ENCODE results near the gene PCDHB4. TPM values are rescaled to one million over a fixed set of nuclear protein-coding genes. Genes with fewer than 3 reads are reported as not detected.

PCDHB4 gene
- total RNA-seq, result not detected
- not detected for total RNA-seq (2013)

- H3K27ac Mint-ChIP-seq, result no peak within 1 kb of the TSS
- intact Hi-C loops (cut with micrococcal nuclease), result no loop called here
- peaks cover 8% of the 10 kb centered on the region for H3K36me3 Mint-ChIP-seq
- TF ChIP-seq CTCF (IDR thresholded peaks at IDR 0.05), result no peak
- 25% methylated on average over 15 of the region's 16 CpGs for WGBS (ENCODE audit: insufficient coverage)
- Histone ChIP-seq H3K27me3 (ENCODE audit: control insufficient read depth, insufficient read depth, low read length) (peaks cover 2% of the 10 kb centered on the region), H3K27ac (ENCODE audit: low read length) (no peak within 1 kb of the TSS), H3K36me3 (ENCODE audit: control insufficient read depth, insufficient read depth, low read length) (no peaks in the 10 kb centered on the region), H3K4me3 (ENCODE audit: low read length) (no peak within 1 kb of the TSS), H3K9me3 (ENCODE audit: control insufficient read depth, insufficient read depth, low read length) (peaks cover 4% of the 10 kb centered on the region), H3K4me1 (ENCODE audit: control insufficient read depth, insufficient read depth, low read length) (no peaks in the 10 kb centered on the region)
- no peak within 1 kb of the TSS for H3K4me3 Mint-ChIP-seq
- peaks cover 3 to 4% of the 10 kb centered on the region in 2 donors for H3K9me3 Mint-ChIP-seq
- peaks cover 0 to 7% of the 10 kb centered on the region in 2 donors for H3K27me3 Mint-ChIP-seq (ENCODE audit: low read depth in 2 of 2)
- ATAC-seq (no peak), DNase-seq (peak in 1 of 2 donors; percentile 4)
- no peaks in the 10 kb centered on the region for H3K4me1 Mint-ChIP-seq
Measured at GRCh38 chr5:141121563-141121962, at the start of gene PCDHB4. TSS of gene PCDHB4 (plus strand) at chr5:141121818. CDS start at chr5:141121999, 181 bp downstream.

GRCh38 chr5:141077826-141078225 is 43.8 kb upstream of the PCDHB4 start:
- peaks cover 0 to under 1% of the 10 kb centered on the region in 2 donors for H3K27me3 Mint-ChIP-seq (ENCODE audit: low read depth in 2 of 2)
- WGBS (ENCODE audit: insufficient coverage), result 56% methylated on average over 17 of the region's 17 CpGs

GRCh38 chr5:141082228-141082627 is 39.4 kb upstream of the PCDHB4 start:
- intact Hi-C loops (cut with micrococcal nuclease), result no loop called here
- Histone ChIP-seq H3K9me3 (ENCODE audit: control insufficient read depth, insufficient read depth, low read length) (peaks cover 7% of the 10 kb centered on the region), H3K4me3 (ENCODE audit: low read length) (no peak overlapping the region), H3K36me3 (ENCODE audit: control insufficient read depth, insufficient read depth, low read length) (no peaks in the 10 kb centered on the region), H3K4me1 (ENCODE audit: control insufficient read depth, insufficient read depth, low read length) (no peaks in the 10 kb centered on the region), H3K27me3 (ENCODE audit: control insufficient read depth, insufficient read depth, low read length) (no peaks in the 10 kb centered on the region), H3K27ac (ENCODE audit: low read length) (no peak overlapping the region)
- Mint-ChIP-seq H3K36me3 (peaks cover 8% of the 10 kb centered on the region), H3K4me3 (no peak overlapping the region), H3K27ac (no peak overlapping the region), H3K27me3 (ENCODE audit: low read depth in 2 of 2) (peaks cover 0 to 6% of the 10 kb centered on the region in 2 donors), H3K4me1 (peaks cover 0 to 5% of the 10 kb centered on the region in 2 donors), H3K9me3 (peaks cover 7 to 10% of the 10 kb centered on the region in 2 donors)
- DNase-seq, result no peak
- TF ChIP-seq CTCF (IDR thresholded peaks at IDR 0.05), result no peak
- no peak for ATAC-seq

More at GRCh38 chr5:141077826-141078225, 43.8 kb upstream of the PCDHB4 start:
- Mint-ChIP-seq H3K4me3 (no peak overlapping the region), H3K9me3 (peaks cover 7 to 10% of the 10 kb centered on the region in 2 donors), H3K36me3 (peaks cover 5% of the 10 kb centered on the region), H3K27ac (no peak overlapping the region), H3K4me1 (no peaks in the 10 kb centered on the region)
- H3K9me3 ChIP-seq (ENCODE audit: control insufficient read depth, insufficient read depth, low read length), result peaks cover 8% of the 10 kb centered on the region
- no peak overlapping the region for H3K4me3 ChIP-seq (ENCODE audit: low read length)
- ATAC-seq (no peak), DNase-seq (no peak)
- no peaks in the 10 kb centered on the region for H3K4me1 ChIP-seq (ENCODE audit: control insufficient read depth, insufficient read depth, low read length)
- H3K27ac ChIP-seq (ENCODE audit: low read length), result no peak overlapping the region
- TF ChIP-seq CTCF (IDR thresholded peaks at IDR 0.05), result no peak
- no peaks in the 10 kb centered on the region for H3K27me3 ChIP-seq (ENCODE audit: control insufficient read depth, insufficient read depth, low read length)
- H3K36me3 ChIP-seq (ENCODE audit: control insufficient read depth, insufficient read depth, low read length), result no peaks in the 10 kb centered on the region
- intact Hi-C loops (cut with micrococcal nuclease), result no loop called here

- peaks cover 8% of the 10 kb centered on the region for H3K36me3 Mint-ChIP-seq
- H3K36me3 ChIP-seq (ENCODE audit: control insufficient read depth, insufficient read depth, low read length), result no peaks in the 10 kb centered on the region
- peak overlapping the region; percentile 62 for H3K4me3 Mint-ChIP-seq
- H3K4me1 Mint-ChIP-seq, result peaks cover 0 to 5% of the 10 kb centered on the region in 2 donors
- H3K27ac ChIP-seq (ENCODE audit: low read length), result no peak overlapping the region
- H3K9me3 Mint-ChIP-seq, result peaks cover 10% of the 10 kb centered on the region in 2 donors
- no peaks in the 10 kb centered on the region for H3K27me3 ChIP-seq (ENCODE audit: control insufficient read depth, insufficient read depth, low read length)
- no peak overlapping the region for H3K4me3 ChIP-seq (ENCODE audit: low read length)
- H3K9me3 ChIP-seq (ENCODE audit: control insufficient read depth, insufficient read depth, low read length), result no peaks in the 10 kb centered on the region
- DNase-seq (peak in 1 of 2 donors; percentile 62), ATAC-seq (no peak)
- no peak for TF ChIP-seq CTCF (IDR thresholded peaks at IDR 0.05)
- intact Hi-C loops (cut with micrococcal nuclease), result no loop called here
- H3K4me1 ChIP-seq (ENCODE audit: control insufficient read depth, insufficient read depth, low read length), result no peaks in the 10 kb centered on the region
- peaks cover 0 to 6% of the 10 kb centered on the region in 2 donors for H3K27me3 Mint-ChIP-seq (ENCODE audit: low read depth in 2 of 2)
- 19% methylated on average over 21 of the region's 21 CpGs for WGBS (ENCODE audit: insufficient coverage)
- no peak overlapping the region for H3K27ac Mint-ChIP-seq
Measured at GRCh38 chr5:141084487-141084989, 37.1 kb upstream of the PCDHB4 start.
